GM21825 (cell line): ENCODE measurements around the gene ABI1.
A peak's percentile ranks its signal among the peaks of the same experiment; 100 is the strongest.

ENCODE experiments used
- ATAC-seq: cut with Tn5 transposase; IDR thresholded peaks from one replicate; pipeline ENCODE4 v1.9.1; 2021; ENCODE audit warnings: mild to moderate bottlenecking, moderate library complexity; ENCODE audit not compliant: unreplicated experiment

ABI1 gene

GRCh38 chr10:26776258-26776657, 84.5 kb downstream of the ABI1 start:
- ATAC-seq = no peak

- ATAC-seq = no peak
Measured at GRCh38 chr10:26773633-26774032, 87.1 kb downstream of the ABI1 start.

- no peak for ATAC-seq
Measured at GRCh38 chr10:26770069-26770468, 90.7 kb downstream of the ABI1 start.

- ATAC-seq = no peak
Measured at GRCh38 chr10:26765549-26765948, 95.2 kb downstream of the ABI1 start.

- no peak for ATAC-seq
Measured at GRCh38 chr10:26759008-26759407, 101.8 kb downstream of the ABI1 start.

GRCh38 chr10:26755443-26755903, 105.3 kb downstream of the ABI1 start:
- peak; percentile 93 for ATAC-seq

- ATAC-seq = no peak
Measured at GRCh38 chr10:26746061-26746460, 114.7 kb downstream of the ABI1 start.

GRCh38 chr10:26743841-26744240, 116.9 kb downstream of the ABI1 start:
- no peak for ATAC-seq

GRCh38 chr10:26743091-26743490, 117.7 kb downstream of the ABI1 start:
- no peak for ATAC-seq

GRCh38 chr10:26741368-26741767, 119.4 kb downstream of the ABI1 start:
- ATAC-seq = no peak

GRCh38 chr10:26739071-26739631, 121.6 kb downstream of the ABI1 start:
- ATAC-seq = peak; percentile 36

GRCh38 chr10:26738301-26738911, 122.4 kb downstream of the ABI1 start:
- no peak for ATAC-seq

GRCh38 chr10:26737730-26738129, 123.0 kb downstream of the ABI1 start:
- ATAC-seq = peak; percentile 78

GRCh38 chr10:26735435-26735834, 125.3 kb downstream of the ABI1 start:
- no peak for ATAC-seq

- no peak for ATAC-seq
Measured at GRCh38 chr10:26733750-26734568, 126.8 kb downstream of the ABI1 start.

GRCh38 chr10:26730552-26730951, 130.2 kb downstream of the ABI1 start:
- no peak for ATAC-seq

GRCh38 chr10:26729395-26729794, 131.4 kb downstream of the ABI1 start:
- no peak for ATAC-seq

- no peak for ATAC-seq
Measured at GRCh38 chr10:26728957-26729356, 131.8 kb downstream of the ABI1 start.

GRCh38 chr10:26727005-26727404, 133.8 kb downstream of the ABI1 start:
- ATAC-seq = no peak

GRCh38 chr10:26725837-26726727, 134.7 kb downstream of the ABI1 start:
- no peak for ATAC-seq

- ATAC-seq = no peak
Measured at GRCh38 chr10:26723016-26723415, 137.7 kb downstream of the ABI1 start.
